Bladder microvascular endothelial cell (primary cell): Measurements from ENCODE around the gene COX17. TPM values are rescaled to one million over a fixed set of nuclear protein-coding genes. Genes with fewer than 3 reads are reported as not detected.

ENCODE experiments used
- total RNA-seq: library from RNA; depleted of rRNA; stranded (reverse); fragments of >200 nt; gene quantifications from 2 replicates; pipeline ENCODE4 v1.2.3, GENCODE V29; 2014

COX17 gene
- total RNA-seq, result 22.7 and 26.5 TPM in 2 replicates

GRCh38 chr3:119676771-119677640 lies at the start of gene COX17:
Gene COX17 (minus strand): TSS chr3:119677406. CDS start chr3:119677310, 96 bp downstream.

GRCh38 chr3:119702530-119703527 lies 25.6 kb upstream of the COX17 start, which contains the start of gene CFAP91:
Gene CFAP91 (plus strand): TSS chr3:119703022. CDS start chr3:119703099, 77 bp downstream.

GRCh38 chr3:119660474-119661440 lies 16.4 kb downstream of the COX17 start, which contains the start of gene POPDC2:
Gene POPDC2 (minus strand): TSS chr3:119660589. CDS start chr3:119660423, 166 bp downstream.

Other genes starting within 250 kb of the COX17 start
- gene TMEM39A, start 213.8 kb downstream of the COX17 start, total RNA-seq, result 22.2 and 53.9 TPM in 2 replicates
- gene POGLUT1, start 208.4 kb downstream of the COX17 start, total RNA-seq, result 9.6 and 29.3 TPM in 2 replicates
- 28.2 and 31.4 TPM in 2 replicates for gene TIMMDC1, start 178.9 kb downstream of the COX17 start, total RNA-seq
- gene CD80, start 117.8 kb downstream of the COX17 start, total RNA-seq, result 0.06 TPM in 1 of 2 replicates, not detected in the other
- gene ADPRH, start 97.9 kb downstream of the COX17 start, total RNA-seq, result 7.1 and 12.3 TPM in 2 replicates
- 1.8 and 20.3 TPM in 2 replicates for gene PLA1A, start 79.5 kb downstream of the COX17 start, total RNA-seq
- gene POPDC2, start 16.8 kb downstream of the COX17 start, total RNA-seq, result 0.16 and 0.76 TPM in 2 replicates
- 0.38 TPM in 1 of 2 replicates, not detected in the other for gene CFAP91, start 25.6 kb upstream of the COX17 start, total RNA-seq
- gene NR1I2, start 104.7 kb upstream of the COX17 start, total RNA-seq, result under 0.01 TPM in 1 of 2 replicates, not detected in the other